ENCODE measurements around the gene METTL27.

- TF ChIP-seq ZSCAN5A (tag by site-specific recombination; IDR thresholded peaks at IDR 0.05) (no peak), CTCF (tag by site-specific recombination; IDR thresholded peaks at IDR 0.05) (no peak), REST (tag by site-specific recombination; IDR thresholded peaks at IDR 0.05) (no peak), ZNF785 (tag by site-specific recombination; IDR thresholded peaks at IDR 0.05) (no peak), ZNF335 (tag by site-specific recombination; conservative IDR thresholded peaks at IDR 0.05) (no peak), TRIM28 (IDR thresholded peaks at IDR 0.05; ENCODE audit: borderline replicate concordance, low read length) (no peak), TCF7L2 (IDR thresholded peaks at IDR 0.05; ENCODE audit: borderline replicate concordance, low read depth, low read length) (no peak), ZNF514 (tag by site-specific recombination; IDR thresholded peaks at IDR 0.05) (no peak), ZNF560 (tag by site-specific recombination; IDR thresholded peaks at IDR 0.05; ENCODE audit: borderline replicate concordance) (no peak)
These were observed 638 bp downstream of the METTL27 start for GRCh38 chr7:73841689-73842066.
